AG09309 (cell line): ENCODE data around the gene PARVG.

Experiments
- DNase-seq: peaks from one replicate; pipeline ENCODE4 v3.0.0-alpha.2; 2010; ENCODE audit warnings: low read depth
- H3K4me3 ChIP-seq: 2 replicates; pipeline ENCODE4 v1.5.1; 2011; ENCODE audit warnings: mild to moderate bottlenecking, low read depth, low read length, moderate library complexity; ENCODE audit not compliant: control insufficient read depth
- CTCF ChIP-seq: IDR thresholded peaks from 2 replicates; pipeline ENCODE4 v1.5.1; 2011; ENCODE audit warnings: mild to moderate bottlenecking, low read depth, low read length, inconsistent platforms; ENCODE audit not compliant: insufficient read depth, control insufficient read depth; ENCODE audit errors: missing control alignments

The PARVG gene

DNA sequence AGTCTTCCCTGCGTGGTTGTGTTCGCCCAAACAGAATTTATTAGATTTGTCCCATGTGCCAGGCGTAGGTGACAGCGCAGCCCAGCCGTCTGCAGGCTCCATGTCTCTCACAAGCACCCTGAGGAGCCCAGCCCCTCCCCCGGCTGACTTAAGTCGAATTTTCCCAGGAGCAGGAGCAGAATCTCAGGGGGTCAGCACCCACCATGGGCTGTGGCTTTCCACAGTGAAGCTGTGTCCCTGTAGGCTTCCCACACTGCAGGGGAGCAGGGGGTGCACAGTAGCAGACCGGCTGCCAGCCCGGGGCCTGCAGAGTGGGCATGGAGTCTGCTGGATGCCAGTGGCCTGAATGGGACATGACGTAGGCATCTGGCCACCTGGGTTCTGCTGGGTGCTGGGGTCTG lies 16.0 kb downstream of the PARVG start:
- no peak for DNase-seq
- no peak overlapping the region for H3K4me3 ChIP-seq
- no peak for TF ChIP-seq CTCF

- TF ChIP-seq CTCF = no peak
- DNase-seq = no peak
- H3K4me3 ChIP-seq = no peak overlapping the region
Observed at GRCh38 chr22:44197271-44197670, 16.5 kb downstream of the PARVG start.

DNA sequence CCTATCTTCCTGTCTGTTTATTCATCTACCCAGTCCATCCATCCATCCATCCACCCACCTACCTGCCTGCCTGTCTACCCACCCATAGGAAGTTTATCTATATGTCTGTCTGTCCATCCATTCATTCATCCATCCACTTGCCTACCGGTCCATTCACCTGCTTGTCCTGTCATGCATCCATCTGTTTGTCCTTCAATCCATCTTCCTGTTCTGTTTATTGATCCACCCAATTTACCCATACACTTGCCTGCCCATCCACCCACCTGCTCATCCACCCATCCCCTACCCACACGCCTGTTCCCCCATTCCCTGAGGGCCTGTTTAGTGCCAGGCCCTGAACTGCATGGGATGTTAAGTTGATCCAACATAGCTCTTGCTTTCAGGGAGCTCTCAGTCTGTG lies 18.4 kb downstream of the PARVG start:
- TF ChIP-seq CTCF = no peak
- no peak overlapping the region for H3K4me3 ChIP-seq
- no peak for DNase-seq

DNA sequence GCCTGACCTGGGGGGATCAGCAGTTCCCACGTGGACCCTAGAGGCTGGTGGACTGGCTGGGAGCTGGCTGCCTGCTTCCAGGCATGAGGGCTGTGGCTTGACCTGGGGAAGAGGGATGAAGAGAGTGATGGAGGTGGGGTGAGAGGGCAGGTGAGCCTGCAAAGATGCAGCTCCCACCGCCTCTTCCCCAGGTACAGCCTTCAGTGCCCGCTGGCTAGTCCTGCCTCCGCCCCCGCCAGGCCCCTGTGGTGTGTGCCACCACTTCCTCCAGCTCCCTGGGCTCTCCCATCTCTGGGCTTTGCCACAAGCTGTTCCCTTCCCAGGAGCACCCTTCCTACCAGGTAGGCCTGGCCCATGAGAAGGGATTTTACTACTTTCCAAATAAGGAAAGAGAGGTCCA lies 19.1 kb downstream of the PARVG start:
- H3K4me3 ChIP-seq = no peak overlapping the region
- DNase-seq = no peak
- TF ChIP-seq CTCF = no peak

GRCh38 chr22:44200451-44200850 lies 19.7 kb downstream of the PARVG start:
- no peak overlapping the region for H3K4me3 ChIP-seq
- no peak for DNase-seq
- no peak for TF ChIP-seq CTCF

- no peak for TF ChIP-seq CTCF
- no peak for DNase-seq
- H3K4me3 ChIP-seq = no peak overlapping the region
Observed at GRCh38 chr22:44200855-44201550, 20.3 kb downstream of the PARVG start.
